GM19395 (cell line): ENCODE data around the gene BICC1.

Source experiments
- ATAC-seq: cut with Tn5 transposase; IDR thresholded peaks from one replicate; pipeline ENCODE4 v1.9.1; 2021; ENCODE audit warnings: mild to moderate bottlenecking, moderate library complexity; ENCODE audit not compliant: unreplicated experiment

BICC1 gene

GRCh38 chr10:58515291-58515941, 2.7 kb downstream of the BICC1 start:
- no peak for ATAC-seq

GRCh38 chr10:58516119-58516518, 3.4 kb downstream of the BICC1 start:
- ATAC-seq = no peak

GRCh38 chr10:58516671-58517070, 4.0 kb downstream of the BICC1 start:
- no peak for ATAC-seq

GRCh38 chr10:58517081-58517480, 4.4 kb downstream of the BICC1 start:
- no peak for ATAC-seq

- ATAC-seq = no peak
These were observed 5.1 kb downstream of the BICC1 start for GRCh38 chr10:58517491-58518355.

GRCh38 chr10:58518775-58519174, 6.1 kb downstream of the BICC1 start:
- no peak for ATAC-seq

GRCh38 chr10:58529077-58529728, 16.5 kb downstream of the BICC1 start:
- no peak for ATAC-seq

GRCh38 chr10:58531084-58531695, 18.5 kb downstream of the BICC1 start:
- ATAC-seq = peak; percentile 97

- ATAC-seq = no peak
These were observed 22.6 kb downstream of the BICC1 start for GRCh38 chr10:58535311-58535710.

- no peak for ATAC-seq
These were observed 30.5 kb downstream of the BICC1 start for GRCh38 chr10:58543141-58543540.

- ATAC-seq = no peak
These were observed 31.5 kb downstream of the BICC1 start for GRCh38 chr10:58544135-58544534.

GRCh38 chr10:58545427-58545826, 32.8 kb downstream of the BICC1 start:
- no peak for ATAC-seq

GRCh38 chr10:58546137-58546536, 33.5 kb downstream of the BICC1 start:
- no peak for ATAC-seq

GRCh38 chr10:58546722-58547445, 34.2 kb downstream of the BICC1 start:
- no peak for ATAC-seq

- no peak for ATAC-seq
These were observed 35.3 kb downstream of the BICC1 start for GRCh38 chr10:58547963-58548362.

- ATAC-seq = no peak
These were observed 41.6 kb downstream of the BICC1 start for GRCh38 chr10:58554316-58554715.

- no peak for ATAC-seq
These were observed 42.7 kb downstream of the BICC1 start for GRCh38 chr10:58555170-58555929.

- no peak for ATAC-seq
These were observed 43.2 kb downstream of the BICC1 start for GRCh38 chr10:58555930-58556311.

GRCh38 chr10:58556516-58557165, 44.0 kb downstream of the BICC1 start:
- ATAC-seq = no peak

GRCh38 chr10:58557714-58558113, 45.0 kb downstream of the BICC1 start:
- no peak for ATAC-seq
